BLaER1 (cell line): ENCODE data around the gene SLX9.

Source experiments
- H3K27ac ChIP-seq: shearing (Covaris generic); formaldehyde crosslinking; 2 replicates; pipeline ENCODE4 v1.8.1; 2022
- H3K27me3 ChIP-seq: shearing (Covaris generic); formaldehyde crosslinking; 2 replicates; pipeline ENCODE4 v1.8.1; 2022
- H3K36me3 ChIP-seq: shearing (Covaris generic); formaldehyde crosslinking; 2 replicates; pipeline ENCODE4 v1.8.1; 2022
- H3K4me1 ChIP-seq: shearing (Covaris generic); formaldehyde crosslinking; 2 replicates; pipeline ENCODE4 v1.8.1; 2022
- H3K4me2 ChIP-seq: shearing (Covaris generic); formaldehyde crosslinking; 2 replicates; pipeline ENCODE4 v1.8.1; 2022
- H3K4me3 ChIP-seq: shearing (Covaris generic); formaldehyde crosslinking; 2 replicates; pipeline ENCODE4 v1.8.1; 2022
- H3K9ac ChIP-seq: shearing (Covaris generic); formaldehyde crosslinking; 2 replicates; pipeline ENCODE4 v1.8.1; 2022
- H3K9me3 ChIP-seq: shearing (Covaris generic); formaldehyde crosslinking; 2 replicates; pipeline ENCODE4 v1.8.1; 2022
- H4K20me1 ChIP-seq: shearing (Covaris generic); formaldehyde crosslinking; 2 replicates; pipeline ENCODE4 v1.8.1; 2022
- Cebpa-rat ChIP-seq: shearing (Covaris generic); IDR thresholded peaks from 2 replicates; pipeline ENCODE4 v1.8.1; 2022

The SLX9 gene

DNA sequence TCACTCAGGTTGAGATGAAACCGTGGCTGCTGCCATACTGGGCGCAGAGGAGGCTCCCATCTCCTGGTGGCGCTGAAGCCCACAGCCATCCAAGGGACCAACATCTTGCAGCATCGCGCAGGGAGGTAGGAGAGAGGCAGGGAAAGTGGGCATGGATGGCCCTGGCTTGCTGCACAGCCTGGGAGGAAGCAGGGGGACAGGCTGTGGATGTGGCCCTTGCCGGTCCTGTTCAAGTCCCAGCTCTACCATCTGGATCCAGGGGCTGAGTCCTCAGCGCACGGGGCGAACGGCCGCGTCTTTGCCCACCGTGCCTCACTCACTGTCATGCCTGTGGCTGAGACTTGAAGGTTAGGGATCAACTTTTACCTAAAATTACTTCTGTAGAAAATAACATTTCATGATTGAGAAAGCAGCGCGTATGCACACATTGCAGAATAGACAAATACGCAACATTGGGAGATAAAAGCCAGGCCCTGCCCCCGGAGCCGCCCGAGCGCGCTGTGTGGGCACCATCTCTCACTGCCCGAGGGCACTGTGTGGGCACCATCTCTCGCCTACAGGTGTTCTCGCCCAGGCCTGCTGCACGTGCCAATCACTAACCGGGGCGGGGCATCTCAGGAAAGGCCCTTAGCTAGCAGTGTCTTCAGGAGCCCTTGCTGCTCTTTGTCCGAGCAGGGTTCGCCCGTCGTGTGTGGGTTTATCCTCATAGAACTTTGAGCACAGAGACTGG lies 11.5 kb downstream of the SLX9 start:
- no peaks in the 10 kb centered on the region for H3K9me3 ChIP-seq
- H3K4me1 ChIP-seq, result peaks cover 99% of the 10 kb centered on the region
- H3K4me2 ChIP-seq, result peak overlapping the region; percentile 91
- H3K9ac ChIP-seq, result peak overlapping the region; percentile 51; the same call in 1 of the 2 replicates
- H3K4me3 ChIP-seq, result no peak overlapping the region
- H3K36me3 ChIP-seq, result peaks cover 37% of the 10 kb centered on the region
- no peaks in the 10 kb centered on the region for H3K27me3 ChIP-seq
- peaks cover 91% of the 10 kb centered on the region for H4K20me1 ChIP-seq
- H3K27ac ChIP-seq, result peak overlapping the region; percentile 80
- no peak for TF ChIP-seq Cebpa-rat

DNA sequence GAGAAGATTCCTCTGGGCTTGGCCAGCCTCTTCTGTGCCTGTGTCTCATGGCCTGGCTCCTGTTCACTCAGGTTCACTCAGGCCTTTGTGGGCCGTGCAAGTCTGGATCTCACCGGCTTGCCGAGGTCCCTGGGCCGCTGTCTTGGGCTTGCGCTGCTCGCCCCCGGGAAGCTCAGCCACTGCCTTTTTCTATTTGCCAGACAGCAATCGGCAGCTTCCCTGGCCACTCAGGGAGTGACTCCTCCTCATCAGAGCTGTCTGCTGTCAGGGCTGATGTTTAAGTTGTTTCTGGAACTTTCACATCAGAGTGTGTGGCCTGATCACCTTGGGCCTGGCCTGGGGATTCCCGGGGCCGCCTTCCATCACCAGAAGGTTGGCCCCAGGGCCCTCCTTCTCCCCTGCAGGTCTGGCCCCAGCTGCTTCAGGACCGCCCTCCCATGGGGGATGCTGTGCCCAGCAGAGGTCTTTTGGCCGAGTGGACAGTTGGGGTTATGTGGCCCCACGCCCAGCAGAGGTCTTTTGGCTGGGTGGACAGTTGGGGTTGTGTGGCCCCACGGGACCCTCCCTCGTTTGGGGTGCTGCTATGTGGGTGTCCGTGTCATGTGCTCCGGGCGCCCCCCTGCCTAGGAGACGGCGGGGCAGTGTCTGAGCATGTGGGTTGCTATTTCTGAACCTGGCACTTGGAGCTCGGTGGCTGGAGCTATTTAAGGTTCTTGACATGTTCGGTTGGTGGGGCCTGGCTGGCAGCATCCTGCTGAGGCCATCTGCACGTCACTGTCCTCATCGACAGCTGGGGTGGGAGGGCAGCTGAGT lies 12.5 kb downstream of the SLX9 start:
- Histone ChIP-seq H3K4me2 (peak overlapping the region; percentile 91), H3K4me1 (peaks cover 99% of the 10 kb centered on the region), H3K27me3 (no peaks in the 10 kb centered on the region), H3K9me3 (no peaks in the 10 kb centered on the region), H4K20me1 (peaks cover 91% of the 10 kb centered on the region), H3K9ac (peak overlapping the region; percentile 56), H3K36me3 (peaks cover 31% of the 10 kb centered on the region), H3K4me3 (peak overlapping the region; percentile 52; the same call in 1 of the 2 replicates), H3K27ac (peak overlapping the region; percentile 80)
- TF ChIP-seq Cebpa-rat, result no peak

DNA sequence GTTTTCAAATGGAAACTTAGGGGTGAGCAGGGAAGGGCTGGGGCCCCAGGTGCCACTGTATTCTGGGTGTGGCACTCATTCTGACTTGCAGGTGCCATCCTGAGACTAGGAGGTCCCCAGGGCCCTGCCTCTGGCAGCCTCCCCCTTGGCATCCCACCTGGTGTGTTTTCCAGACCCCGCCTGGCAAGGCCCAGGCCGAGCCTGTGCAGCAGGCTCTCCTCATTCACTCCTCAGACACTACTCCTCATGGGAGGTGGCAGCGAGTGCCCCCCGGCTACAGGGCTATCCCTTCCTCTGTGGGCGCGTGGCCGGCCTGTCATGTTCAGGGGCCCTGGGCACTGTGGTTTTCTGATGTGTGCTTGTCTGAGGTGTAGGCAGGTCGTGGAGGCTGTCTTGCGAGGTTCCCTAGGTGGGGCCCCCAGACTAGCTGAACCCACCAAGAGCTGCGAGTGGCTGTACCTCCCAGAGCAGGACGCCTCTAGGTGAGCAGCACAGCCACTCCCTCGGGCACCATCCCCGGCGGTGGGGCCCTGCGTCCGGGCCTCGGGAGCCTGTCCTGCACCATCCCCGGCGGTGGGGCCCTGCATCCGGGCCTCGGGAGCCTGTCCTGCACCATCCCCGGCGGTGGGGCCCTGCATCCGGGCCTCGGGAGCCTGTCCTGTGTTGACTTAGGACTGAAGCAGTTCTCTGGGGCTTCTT lies 13.2 kb downstream of the SLX9 start:
- TF ChIP-seq Cebpa-rat, result no peak
- H3K4me3 ChIP-seq, result peak overlapping the region; percentile 52
- H3K9me3 ChIP-seq, result no peaks in the 10 kb centered on the region
- peaks cover 23% of the 10 kb centered on the region for H3K36me3 ChIP-seq
- peak overlapping the region; percentile 56 for H3K9ac ChIP-seq
- peak overlapping the region; percentile 80 for H3K27ac ChIP-seq
- H3K4me1 ChIP-seq, result peaks cover 99% of the 10 kb centered on the region
- H4K20me1 ChIP-seq, result peaks cover 91% of the 10 kb centered on the region
- H3K4me2 ChIP-seq, result peak overlapping the region; percentile 91
- no peaks in the 10 kb centered on the region for H3K27me3 ChIP-seq

DNA sequence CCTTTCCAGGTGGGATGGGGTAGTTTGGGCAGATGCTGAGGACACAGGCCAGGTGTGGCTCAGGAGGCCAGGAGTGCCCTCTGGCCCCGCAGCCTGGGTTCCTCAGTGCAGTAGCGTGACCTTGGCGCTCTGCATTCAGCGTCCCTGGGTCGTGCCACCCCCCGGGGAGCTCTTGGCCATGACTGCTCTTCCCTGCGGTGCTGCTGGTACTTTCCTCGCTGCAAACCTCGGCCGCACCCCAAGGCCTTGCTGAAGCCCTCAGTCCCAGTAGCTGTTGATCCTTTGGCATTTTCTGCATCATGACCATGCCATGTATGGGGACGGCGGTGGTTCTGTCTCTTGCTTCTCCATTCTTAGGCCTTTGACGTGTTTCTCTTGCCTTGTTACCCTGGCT lies 13.8 kb downstream of the SLX9 start:
- TF ChIP-seq Cebpa-rat, result no peak
- peak overlapping the region; percentile 56 for H3K9ac ChIP-seq
- peaks cover 100% of the 10 kb centered on the region for H3K4me1 ChIP-seq
- H3K4me2 ChIP-seq, result peak overlapping the region; percentile 91
- H3K9me3 ChIP-seq, result no peaks in the 10 kb centered on the region
- peak overlapping the region; percentile 52 for H3K4me3 ChIP-seq
- H3K36me3 ChIP-seq, result peaks cover 22% of the 10 kb centered on the region
- H3K27ac ChIP-seq, result peak overlapping the region; percentile 80
- H3K27me3 ChIP-seq, result no peaks in the 10 kb centered on the region
- H4K20me1 ChIP-seq, result peaks cover 91% of the 10 kb centered on the region

DNA sequence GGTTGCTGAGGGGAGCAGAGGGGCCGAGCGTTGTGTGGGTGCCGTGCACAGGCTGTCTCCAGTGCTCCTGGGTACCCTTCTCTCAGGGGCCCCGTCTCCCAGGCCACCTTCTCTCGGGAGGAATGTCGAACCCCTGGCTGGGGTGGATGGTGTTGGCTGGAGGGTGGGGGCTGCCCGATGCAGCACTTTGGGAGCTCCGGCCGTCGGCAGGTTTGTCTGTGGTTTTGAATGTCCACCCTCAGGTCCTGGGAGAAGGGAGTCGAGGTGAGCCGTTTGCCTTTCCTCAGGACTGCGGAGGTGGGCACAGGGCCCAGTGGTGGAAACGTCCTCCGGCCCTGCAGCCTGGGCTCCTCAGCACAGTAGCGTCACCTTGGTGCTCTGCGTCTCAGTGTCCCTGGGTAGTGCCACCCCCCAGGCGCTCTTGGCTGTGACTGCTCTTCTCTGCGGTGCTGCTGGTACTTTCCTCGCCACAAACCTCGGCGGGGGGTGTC lies 14.5 kb downstream of the SLX9 start:
- H3K36me3 ChIP-seq, result peaks cover 21% of the 10 kb centered on the region
- peaks cover 91% of the 10 kb centered on the region for H4K20me1 ChIP-seq
- peak overlapping the region; percentile 91 for H3K4me2 ChIP-seq
- peak overlapping the region; percentile 56 for H3K9ac ChIP-seq
- peak overlapping the region; percentile 80 for H3K27ac ChIP-seq
- TF ChIP-seq Cebpa-rat, result no peak
- no peaks in the 10 kb centered on the region for H3K27me3 ChIP-seq
- peaks cover 100% of the 10 kb centered on the region for H3K4me1 ChIP-seq
- no peaks in the 10 kb centered on the region for H3K9me3 ChIP-seq
- peak overlapping the region; percentile 44; the same call in 1 of the 2 replicates for H3K4me3 ChIP-seq

DNA sequence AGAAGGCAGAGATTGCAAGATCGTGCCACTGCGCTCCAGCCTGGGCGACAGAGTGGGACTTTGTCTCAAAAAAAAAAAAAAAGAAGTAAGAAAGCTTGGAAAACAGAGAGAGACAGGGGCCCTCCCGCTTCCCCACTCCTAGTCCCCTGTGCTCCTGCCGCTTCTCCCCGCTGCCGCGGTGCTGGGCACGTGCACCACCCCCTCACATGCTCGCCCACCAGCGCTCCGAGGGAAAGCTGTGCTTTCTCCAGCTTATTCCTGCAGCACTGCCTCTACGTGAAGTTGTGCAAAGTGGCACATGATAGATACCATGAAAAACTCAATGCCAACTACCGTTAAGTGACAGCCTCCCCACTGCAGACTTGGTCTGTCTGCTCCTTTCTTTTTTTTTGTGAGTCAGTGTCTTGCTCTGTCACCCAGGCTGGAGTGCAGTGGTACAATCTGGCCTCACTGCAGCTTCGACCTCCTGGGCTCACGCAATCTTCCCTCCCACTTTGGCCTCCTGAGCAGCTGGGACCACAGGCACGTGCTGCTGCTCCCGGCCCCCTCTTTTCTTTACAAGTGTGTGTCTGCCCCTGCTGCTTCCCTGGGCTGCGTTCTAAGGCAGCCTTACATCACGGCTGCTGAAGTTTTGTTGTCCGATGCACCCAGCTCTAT lies 15.4 kb downstream of the SLX9 start:
- peak overlapping the region; percentile 80 for H3K27ac ChIP-seq
- peaks cover 100% of the 10 kb centered on the region for H3K4me1 ChIP-seq
- H3K27me3 ChIP-seq, result no peaks in the 10 kb centered on the region
- peaks cover 91% of the 10 kb centered on the region for H4K20me1 ChIP-seq
- H3K4me3 ChIP-seq, result peak overlapping the region; percentile 56; the same call in 1 of the 2 replicates
- no peak for TF ChIP-seq Cebpa-rat
- peak overlapping the region; percentile 91 for H3K4me2 ChIP-seq
- peak overlapping the region; percentile 56 for H3K9ac ChIP-seq
- H3K9me3 ChIP-seq, result no peaks in the 10 kb centered on the region
- H3K36me3 ChIP-seq, result peaks cover 27% of the 10 kb centered on the region

DNA sequence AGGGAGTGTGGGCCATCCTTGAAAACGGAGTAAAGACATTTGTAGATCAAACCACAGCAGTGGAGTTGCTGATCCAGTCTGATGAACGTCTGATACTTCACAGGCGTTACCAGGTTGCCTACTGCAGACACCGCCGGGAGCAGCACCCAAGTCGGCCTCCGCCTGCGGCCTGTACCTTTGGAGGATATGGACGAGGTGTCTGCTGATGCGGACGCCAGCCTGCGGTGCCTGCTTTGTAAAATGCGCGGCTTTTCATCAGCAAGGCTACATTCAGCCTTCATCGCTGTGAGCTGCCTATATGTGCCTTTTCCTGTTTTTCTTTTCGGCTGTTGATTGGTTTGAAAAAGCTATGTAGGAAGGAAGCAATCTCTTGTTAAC lies 16.0 kb downstream of the SLX9 start:
- Histone ChIP-seq H3K36me3 (peaks cover 33% of the 10 kb centered on the region), H3K27me3 (no peaks in the 10 kb centered on the region), H3K4me2 (peak overlapping the region; percentile 91), H3K27ac (peak overlapping the region; percentile 61), H3K4me3 (peak overlapping the region; percentile 56), H3K9ac (peak overlapping the region; percentile 56; the same call in 1 of the 2 replicates), H3K4me1 (peaks cover 99% of the 10 kb centered on the region), H4K20me1 (peaks cover 91% of the 10 kb centered on the region), H3K9me3 (no peaks in the 10 kb centered on the region)
- TF ChIP-seq Cebpa-rat, result no peak

DNA sequence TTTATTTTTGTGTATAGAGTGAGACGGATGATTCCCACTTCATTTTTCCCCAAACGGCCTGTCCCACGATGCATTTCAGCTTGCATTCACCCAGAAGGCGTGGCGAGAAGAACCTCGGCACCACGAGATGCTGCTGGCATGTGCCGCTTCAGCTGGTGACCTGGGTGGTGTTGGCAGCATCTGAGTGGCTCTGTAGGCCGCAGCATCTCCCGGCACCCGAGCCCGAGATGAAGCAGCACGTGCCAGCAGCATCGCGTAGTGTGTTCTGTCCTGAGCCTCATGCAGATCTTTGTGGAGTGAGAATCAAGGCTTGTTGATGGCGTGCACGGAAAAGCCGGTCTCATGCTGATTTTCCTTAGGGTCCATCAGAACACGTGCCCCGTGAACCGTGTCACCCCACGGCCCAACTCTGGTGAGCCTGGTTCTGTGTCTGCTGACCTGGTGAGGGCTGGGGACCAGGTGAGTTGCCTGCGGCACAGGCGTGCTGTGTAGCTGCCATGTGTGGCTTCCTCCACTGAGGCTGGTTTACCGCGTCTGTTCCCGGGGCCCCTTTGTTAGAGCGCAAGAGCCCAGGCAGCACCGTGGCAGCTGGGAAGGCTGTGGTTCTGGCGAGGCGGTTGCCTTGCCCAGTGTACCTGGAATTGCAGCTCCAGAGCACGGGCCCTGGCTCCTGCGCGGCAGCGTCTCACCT lies 16.7 kb downstream of the SLX9 start:
- Histone ChIP-seq H3K4me3 (peak overlapping the region; percentile 56), H3K27ac (peak overlapping the region; percentile 62), H3K27me3 (no peaks in the 10 kb centered on the region), H3K9me3 (no peaks in the 10 kb centered on the region), H4K20me1 (peaks cover 92% of the 10 kb centered on the region), H3K4me2 (peak overlapping the region; percentile 91), H3K4me1 (peaks cover 92% of the 10 kb centered on the region), H3K36me3 (peaks cover 34% of the 10 kb centered on the region), H3K9ac (peak overlapping the region; percentile 42; the same call in 1 of the 2 replicates)
- TF ChIP-seq Cebpa-rat, result no peak
